GM10847 (cell line): Measurements from ENCODE around the gene ZNF488.

Experiments used
- POLR2A ChIP-seq: IDR thresholded peaks from 2 replicates; pipeline ENCODE4 v1.6.1; 2011; ENCODE audit not compliant: insufficient read length; ENCODE audit errors: extremely low read depth

ZNF488 gene

GRCh38 chr10:47326306-47326926 lies 57.7 kb downstream of the ZNF488 start:
- no peak for TF ChIP-seq POLR2A

DNA sequence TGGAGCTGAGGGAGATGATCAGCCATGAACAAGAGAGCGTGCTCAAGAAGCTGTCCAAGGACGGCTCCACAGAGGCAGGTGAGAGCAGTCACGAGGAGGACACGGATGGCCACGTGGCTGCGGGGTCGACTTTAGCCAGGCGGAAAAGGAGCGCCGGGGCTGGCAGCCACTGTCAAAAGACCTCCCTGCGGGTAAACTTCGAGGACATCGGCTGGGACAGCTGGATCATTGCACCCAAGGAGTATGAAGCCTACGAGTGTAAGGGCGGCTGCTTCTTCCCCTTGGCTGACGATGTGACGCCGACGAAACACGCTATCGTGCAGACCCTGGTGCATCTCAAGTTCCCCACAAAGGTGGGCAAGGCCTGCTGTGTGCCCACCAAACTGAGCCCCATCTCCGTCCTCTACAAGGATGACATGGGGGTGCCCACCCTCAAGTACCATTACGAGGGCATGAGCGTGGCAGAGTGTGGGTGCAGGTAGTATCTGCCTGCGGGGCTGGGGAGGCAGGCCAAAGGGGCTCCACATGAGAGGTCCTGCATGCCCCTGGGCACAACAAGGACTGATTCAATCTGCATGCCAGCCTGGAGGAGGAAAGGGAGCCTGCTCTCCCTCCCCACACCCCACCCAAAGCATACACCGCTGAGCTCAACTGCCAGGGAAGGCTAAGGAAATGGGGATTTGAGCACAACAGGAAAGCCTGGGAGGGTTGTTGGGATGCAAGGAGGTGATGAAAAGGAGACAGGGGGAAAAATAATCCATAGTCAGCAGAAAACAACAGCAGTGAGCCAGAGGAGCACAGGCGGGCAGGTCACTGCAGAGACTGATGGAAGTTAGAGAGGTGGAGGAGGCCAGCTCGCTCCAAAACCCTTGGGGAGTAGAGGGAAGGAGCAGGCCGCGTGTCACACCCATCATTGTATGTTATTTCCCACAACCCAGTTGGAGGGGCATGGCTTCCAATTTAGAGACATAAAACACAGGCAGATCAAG lies 58.5 kb downstream of the ZNF488 start:
- TF ChIP-seq POLR2A = no peak

- no peak for TF ChIP-seq POLR2A
These were observed 60.3 kb downstream of the ZNF488 start for GRCh38 chr10:47323636-47324296.

GRCh38 chr10:47323087-47323486 lies 61.0 kb downstream of the ZNF488 start:
- TF ChIP-seq POLR2A = no peak

GRCh38 chr10:47322300-47323061 lies 61.6 kb downstream of the ZNF488 start, which contains the start of gene GDF2:
GDF2 (plus strand) TSS chr10:47322454; CDS start chr10:47322669, 215 bp downstream.
- no peak for TF ChIP-seq POLR2A

DNA sequence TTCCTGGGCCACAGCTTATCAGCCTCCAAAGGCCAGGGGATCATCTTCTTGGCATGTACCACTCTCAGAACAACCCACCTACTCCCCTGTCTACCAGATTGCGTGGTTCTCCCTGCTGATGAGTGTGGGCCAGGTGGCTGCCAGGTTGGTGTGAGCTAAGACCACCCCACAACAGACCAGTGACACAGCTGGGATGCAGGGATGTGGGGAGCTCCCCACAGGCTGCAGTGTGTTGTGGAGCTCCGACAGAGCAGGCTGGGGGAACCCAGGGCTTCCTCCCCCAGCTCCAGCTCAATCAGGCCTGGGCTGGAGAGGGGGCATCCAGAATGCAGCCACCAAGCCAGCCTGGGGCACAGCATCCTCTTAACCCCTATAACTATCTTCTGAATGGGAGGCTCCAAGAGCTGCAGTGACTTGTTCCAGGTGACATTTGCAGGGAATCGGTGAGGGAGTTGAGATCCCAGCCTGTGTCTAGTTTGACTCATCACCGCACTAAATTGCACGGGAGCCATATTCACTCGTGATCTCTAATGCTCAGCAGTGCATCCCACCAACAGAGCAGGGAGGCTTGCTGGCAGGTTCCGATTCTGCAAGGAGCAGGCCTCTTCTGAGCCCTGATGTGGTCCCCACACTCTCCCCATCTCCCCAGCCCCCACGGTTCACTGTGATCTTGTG lies 62.4 kb downstream of the ZNF488 start:
- no peak for TF ChIP-seq POLR2A

DNA sequence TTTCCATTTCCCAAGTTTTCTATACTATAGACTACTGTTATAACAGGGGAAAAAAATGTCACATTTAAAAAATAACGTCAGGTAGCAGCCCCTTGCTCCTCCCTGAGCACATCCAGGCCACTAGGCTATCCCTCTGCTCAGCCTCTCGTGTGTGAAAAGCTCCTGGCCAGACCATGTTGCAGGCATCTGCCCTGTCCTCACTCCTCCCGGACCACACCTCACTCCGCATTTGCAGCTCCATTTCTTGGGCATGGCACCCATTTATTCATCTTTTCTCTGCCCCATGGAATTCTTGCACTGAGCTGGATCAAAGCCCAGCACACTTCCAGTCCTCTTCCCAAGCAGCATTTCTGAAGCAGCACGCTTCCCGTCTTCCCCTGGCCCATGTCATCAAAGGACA lies 63.3 kb downstream of the ZNF488 start:
- no peak for TF ChIP-seq POLR2A

DNA sequence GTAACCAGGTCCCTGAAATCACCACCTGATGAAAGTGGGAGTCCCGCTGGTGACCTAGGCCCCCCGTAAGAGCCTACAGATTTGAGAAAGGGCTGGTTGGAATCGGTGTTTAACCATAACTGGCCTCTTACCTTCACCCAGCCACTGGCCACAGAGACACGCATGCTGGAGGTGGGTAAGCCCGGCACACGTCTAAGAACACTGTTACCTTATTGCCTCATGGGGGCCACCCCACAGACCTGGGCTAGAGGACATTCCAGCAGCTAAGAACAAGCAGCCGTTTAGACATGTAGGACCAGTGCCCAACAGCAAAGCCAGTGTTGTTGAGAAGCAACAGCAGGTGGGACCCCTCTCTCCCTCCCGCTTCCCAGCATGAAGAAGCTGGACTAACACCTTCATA lies 64.3 kb downstream of the ZNF488 start:
- TF ChIP-seq POLR2A = no peak

DNA sequence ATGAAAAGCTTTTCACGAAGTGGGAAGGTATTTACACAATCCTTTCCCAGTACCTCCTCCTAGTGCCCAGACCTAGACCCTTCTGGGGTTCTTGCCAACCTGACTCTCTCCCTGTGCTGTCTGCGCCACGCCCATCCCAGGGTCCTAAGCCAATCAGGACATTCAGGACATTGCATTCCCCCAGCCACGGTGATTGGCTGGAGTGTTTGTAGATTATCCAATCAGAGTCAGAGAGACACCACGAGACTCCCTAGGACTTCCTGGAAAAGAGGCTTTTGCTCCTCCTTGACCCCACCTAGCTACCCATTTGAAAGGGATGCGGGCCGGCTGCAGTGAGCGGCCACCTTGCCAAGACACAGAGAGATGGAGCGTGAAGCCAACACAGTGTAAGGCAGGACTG lies 65.4 kb downstream of the ZNF488 start:
- TF ChIP-seq POLR2A = no peak

- TF ChIP-seq POLR2A = no peak
These were observed 66.8 kb downstream of the ZNF488 start for GRCh38 chr10:47317251-47317650.

DNA sequence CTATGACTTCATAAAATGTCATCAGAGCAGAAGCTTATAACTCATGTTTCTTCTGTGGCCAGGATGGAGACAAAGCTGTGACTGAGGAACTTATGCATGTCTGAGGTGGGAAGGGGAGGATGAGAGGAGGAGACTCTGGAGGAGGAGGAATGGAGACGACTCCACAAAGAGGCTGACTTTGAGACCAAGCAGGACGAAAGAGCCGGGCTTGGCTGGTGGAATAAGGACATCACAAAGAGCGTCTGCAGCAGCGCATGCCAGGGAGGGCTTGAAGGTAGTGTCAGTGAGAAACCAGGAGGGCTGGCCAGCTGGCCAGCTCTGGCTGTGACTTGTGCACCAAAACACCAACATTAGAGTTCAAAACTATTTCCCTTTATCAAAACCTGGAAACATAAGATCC lies 68.0 kb downstream of the ZNF488 start:
- TF ChIP-seq POLR2A = no peak
